Measurements from ENCODE around the gene MARCO. TPM values are rescaled to one million over a fixed set of nuclear protein-coding genes. Genes with fewer than 3 reads are reported as not detected.

The MARCO gene
- total RNA-seq, 1 experiment from 2014 or later, result 0.54 TPM

DNA sequence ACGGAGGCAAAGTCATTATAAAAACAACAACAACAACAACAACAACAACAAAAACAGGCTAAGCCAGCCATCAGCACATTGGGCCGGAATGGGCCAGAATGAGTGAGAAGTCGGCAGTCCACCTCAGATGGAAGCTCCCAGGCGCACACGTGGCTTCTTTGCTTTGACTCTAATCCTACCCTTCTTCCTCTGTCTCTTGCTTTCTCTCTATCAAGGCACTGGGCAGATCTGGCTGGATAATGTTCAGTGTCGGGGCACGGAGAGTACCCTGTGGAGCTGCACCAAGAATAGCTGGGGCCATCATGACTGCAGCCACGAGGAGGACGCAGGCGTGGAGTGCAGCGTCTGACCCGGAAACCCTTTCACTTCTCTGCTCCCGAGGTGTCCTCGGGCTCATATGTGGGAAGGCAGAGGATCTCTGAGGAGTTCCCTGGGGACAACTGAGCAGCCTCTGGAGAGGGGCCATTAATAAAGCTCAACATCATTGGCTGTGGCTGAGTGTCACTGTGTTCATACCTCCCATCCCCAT lies 52.2 kb downstream of the MARCO start:
- H3K4me2 ChIP-seq (ENCODE audit: low read length), result no peak overlapping the region
- no peaks in the 10 kb centered on the region for H4K20me1 ChIP-seq (ENCODE audit: insufficient read depth)
- no peaks in the 10 kb centered on the region for H3K36me3 ChIP-seq (ENCODE audit: control insufficient read depth in 1 of 2, insufficient read depth in 2 of 2, low read length in 2 of 2)
- POLR2A ChIA-PET, result no interaction called here
- H2AFZ ChIP-seq (ENCODE audit: low read depth, low read length, poor library complexity, severe bottlenecking), result no peak overlapping the region
- H3K9me2 ChIP-seq (ENCODE audit: insufficient read depth), result no peaks in the 10 kb centered on the region
- no TSS peak for BruUV-seq (replicated peaks)
- RAD21 ChIA-PET (ENCODE audit: low non-redundant PET in 1 of 2, low total read pairs in 2 of 2, uncharacterized antibody in 2 of 2, unreplicated experiment in 2 of 2), result no interaction called here
- H3K79me2 ChIP-seq (ENCODE audit: insufficient read depth, low read length), result no peaks in the 10 kb centered on the region
- no peak for ATAC-seq
- no peaks in the 10 kb centered on the region for H3K4me1 ChIP-seq (ENCODE audit: control insufficient read depth in 1 of 2, insufficient read depth in 2 of 2, low read length in 2 of 2)
- H3K27me3 ChIP-seq (ENCODE audit: insufficient read depth, low read length), result peaks cover 9% of the 10 kb centered on the region; the same call in 1 of the 2 replicates
- no peaks in the 10 kb centered on the region for H3K9me3 ChIP-seq (ENCODE audit: control insufficient read depth in 1 of 2, insufficient read depth in 1 of 2, low read depth in 1 of 2, low read length in 2 of 2)
- H3K4me3 ChIP-seq (replicated peaks in 1 of 2; ENCODE audit: low read depth in 1 of 2, low read length in 2 of 2), result no peak overlapping the region
- CTCF ChIA-PET, result no interaction called here
- no peak overlapping the region for H3K27ac ChIP-seq (ENCODE audit: low read depth, low read length)
- TF ChIP-seq EZH2phosphoT487 (IDR thresholded peaks at IDR 0.05; ENCODE audit: borderline replicate concordance), result no peak
- no peak for TF ChIP-seq CEBPB (IDR thresholded peaks at IDR 0.05; ENCODE audit: low read depth)
- TF ChIP-seq, protein P1, sequence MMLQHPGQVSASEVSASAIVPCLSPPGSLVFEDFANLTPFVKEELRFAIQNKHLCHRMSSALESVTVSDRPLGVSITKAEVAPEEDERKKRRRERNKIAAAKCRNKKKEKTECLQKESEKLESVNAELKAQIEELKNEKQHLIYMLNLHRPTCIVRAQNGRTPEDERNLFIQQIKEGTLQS (IDR thresholded peaks at IDR 0.05), result no peak
- no peak for TF ChIP-seq EGR1 (IDR thresholded peaks at IDR 0.05; ENCODE audit: low read depth)
- TF ChIP-seq ZFX (IDR thresholded peaks at IDR 0.05), result no peak
- no peak for TF ChIP-seq POLR2AphosphoS5 (IDR thresholded peaks at IDR 0.05; ENCODE audit: low read depth, low read length)
- TF ChIP-seq, protein P2, sequence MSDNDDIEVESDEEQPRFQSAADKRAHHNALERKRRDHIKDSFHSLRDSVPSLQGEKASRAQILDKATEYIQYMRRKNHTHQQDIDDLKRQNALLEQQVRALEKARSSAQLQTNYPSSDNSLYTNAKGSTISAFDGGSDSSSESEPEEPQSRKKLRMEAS (IDR thresholded peaks at IDR 0.05), result no peak
- TF ChIP-seq SIN3A (IDR thresholded peaks at IDR 0.05; ENCODE audit: low read depth), result no peak
- TF ChIP-seq ELF1 (IDR thresholded peaks at IDR 0.05; ENCODE audit: borderline replicate concordance, low read depth), result no peak
- no peak for TF ChIP-seq YY1 (IDR thresholded peaks at IDR 0.05; ENCODE audit: extremely low read depth, insufficient replicate concordance, low read depth, low read length)
- TF ChIP-seq, protein P3, sequence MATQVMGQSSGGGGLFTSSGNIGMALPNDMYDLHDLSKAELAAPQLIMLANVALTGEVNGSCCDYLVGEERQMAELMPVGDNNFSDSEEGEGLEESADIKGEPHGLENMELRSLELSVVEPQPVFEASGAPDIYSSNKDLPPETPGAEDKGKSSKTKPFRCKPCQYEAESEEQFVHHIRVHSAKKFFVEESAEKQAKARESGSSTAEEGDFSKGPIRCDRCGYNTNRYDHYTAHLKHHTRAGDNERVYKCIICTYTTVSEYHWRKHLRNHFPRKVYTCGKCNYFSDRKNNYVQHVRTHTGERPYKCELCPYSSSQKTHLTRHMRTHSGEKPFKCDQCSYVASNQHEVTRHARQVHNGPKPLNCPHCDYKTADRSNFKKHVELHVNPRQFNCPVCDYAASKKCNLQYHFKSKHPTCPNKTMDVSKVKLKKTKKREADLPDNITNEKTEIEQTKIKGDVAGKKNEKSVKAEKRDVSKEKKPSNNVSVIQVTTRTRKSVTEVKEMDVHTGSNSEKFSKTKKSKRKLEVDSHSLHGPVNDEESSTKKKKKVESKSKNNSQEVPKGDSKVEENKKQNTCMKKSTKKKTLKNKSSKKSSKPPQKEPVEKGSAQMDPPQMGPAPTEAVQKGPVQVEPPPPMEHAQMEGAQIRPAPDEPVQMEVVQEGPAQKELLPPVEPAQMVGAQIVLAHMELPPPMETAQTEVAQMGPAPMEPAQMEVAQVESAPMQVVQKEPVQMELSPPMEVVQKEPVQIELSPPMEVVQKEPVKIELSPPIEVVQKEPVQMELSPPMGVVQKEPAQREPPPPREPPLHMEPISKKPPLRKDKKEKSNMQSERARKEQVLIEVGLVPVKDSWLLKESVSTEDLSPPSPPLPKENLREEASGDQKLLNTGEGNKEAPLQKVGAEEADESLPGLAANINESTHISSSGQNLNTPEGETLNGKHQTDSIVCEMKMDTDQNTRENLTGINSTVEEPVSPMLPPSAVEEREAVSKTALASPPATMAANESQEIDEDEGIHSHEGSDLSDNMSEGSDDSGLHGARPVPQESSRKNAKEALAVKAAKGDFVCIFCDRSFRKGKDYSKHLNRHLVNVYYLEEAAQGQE (IDR thresholded peaks at IDR 0.05; ENCODE audit: low read depth), result no peak
- no peak for TF ChIP-seq ZNF274 (IDR thresholded peaks at IDR 0.05; ENCODE audit: low read depth, low read length)
- no peak for DNase-seq (ENCODE audit: low read depth, low spot score)
- H3K9ac ChIP-seq (ENCODE audit: low read length), result no peak overlapping the region
- intact Hi-C loops (cut with micrococcal nuclease), result no loop called here

Measured in HCT116 (cell line).